HEK293 (cell line): ENCODE results near the gene NEK10.

ENCODE experiments used
- CTCF ChIA-PET: fragments of 350-600 bp; formaldehyde crosslinking; extraction: SDS; loops from one replicate; lab custom pipeline; 2021; ENCODE audit warnings: antibody characterized with exemption; lab: Yijun Ruan, JAX
- POLR2A ChIA-PET: fragments of 300-600 bp; formaldehyde crosslinking; extraction: SDS; loops from one replicate; lab custom pipeline; 2020; ENCODE audit warnings: antibody characterized with exemption, inconsistent platforms; lab: Yijun Ruan, JAX
- H3K27ac ChIP-seq: fragments of 200-500 bp; sonication (Bioruptor generic); 2 replicates; pipeline ENCODE4 v1.5.1; 2014; ENCODE audit warnings: low read depth, low read length, control low read depth, inconsistent platforms; ENCODE audit errors: extremely low read depth
- H3K36me3 ChIP-seq, 2 experiments: fragments of 200-500 bp in 1 of 2; sonication (Bioruptor generic) in 1 of 2; 1 replicate in 1 of 2; 2 replicates in 1 of 2; pipeline ENCODE4 v1.5.1; 2014 to 2017; ENCODE audit warnings: inconsistent platforms in 2 of 2, low read length in 2 of 2; ENCODE audit not compliant: control insufficient read depth in 2 of 2, insufficient read depth in 1 of 2
- H3K4me1 ChIP-seq: fragments of 200-500 bp; sonication (Bioruptor generic); 2 replicates; pipeline ENCODE4 v1.5.1; 2014; ENCODE audit warnings: mild to moderate bottlenecking, low read length, inconsistent platforms; ENCODE audit not compliant: control insufficient read depth, insufficient read depth
- H3K4me3 ChIP-seq: 2 replicates; pipeline ENCODE4 v1.5.1; 2011; ENCODE audit warnings: low read depth, mild to moderate bottlenecking, control low read depth, low read length, moderate library complexity
- H3K9me3 ChIP-seq: fragments of 200-500 bp; sonication (Bioruptor generic); 2 replicates; pipeline ENCODE4 v1.5.1; 2014; ENCODE audit warnings: low read depth, low read length, inconsistent platforms; ENCODE audit not compliant: control insufficient read depth, insufficient read depth
- HOXC10 ChIP-seq: sonication (generic); formaldehyde crosslinking; IDR thresholded peaks from 2 replicates; pipeline ENCODE4 v1.8.1; 2023; ENCODE audit warnings: mild to moderate bottlenecking, missing genetic modification reagents
- PRDM1 ChIP-seq: fragments of 450-650 bp; formaldehyde crosslinking; IDR thresholded peaks from 2 replicates; pipeline ENCODE4; 2016; ENCODE audit warnings: missing biosample characterization, missing genetic modification characterization
- ZBTB20 ChIP-seq: fragments of 450-650 bp; formaldehyde crosslinking; IDR thresholded peaks from 2 replicates; pipeline ENCODE4 v1.5.1; 2016; ENCODE audit warnings: missing biosample characterization, missing genetic modification characterization
- ZFP3 ChIP-seq: fragments of 450-650 bp; formaldehyde crosslinking; IDR thresholded peaks from 2 replicates; pipeline ENCODE4 v1.5.1; 2016; ENCODE audit warnings: low read depth, missing biosample characterization, missing genetic modification characterization
- ZNF112 ChIP-seq: fragments of 450-650 bp; formaldehyde crosslinking; IDR thresholded peaks from 2 replicates; pipeline ENCODE4 v1.5.0; 2017; ENCODE audit warnings: missing biosample characterization, missing genetic modification characterization
- ZNF114 ChIP-seq: fragments of 450-650 bp; formaldehyde crosslinking; IDR thresholded peaks from 2 replicates; pipeline ENCODE4 v1.5.0; 2017; ENCODE audit warnings: missing biosample characterization, missing genetic modification characterization
- ZNF157 ChIP-seq: fragments of 450-650 bp; formaldehyde crosslinking; IDR thresholded peaks from 2 replicates; pipeline ENCODE4 v1.5.1; 2016; ENCODE audit warnings: missing biosample characterization, missing genetic modification characterization
- ZNF19 ChIP-seq: fragments of 450-650 bp; formaldehyde crosslinking; IDR thresholded peaks from 2 replicates; pipeline ENCODE4; 2016; ENCODE audit warnings: missing biosample characterization, missing genetic modification characterization, low read depth
- ZNF211 ChIP-seq: fragments of 450-650 bp; formaldehyde crosslinking; IDR thresholded peaks from 2 replicates; pipeline ENCODE4 v1.5.1; 2016; ENCODE audit warnings: low read depth, missing biosample characterization, missing genetic modification characterization
- ZNF214 ChIP-seq: fragments of 450-650 bp; formaldehyde crosslinking; IDR thresholded peaks from 2 replicates; pipeline ENCODE4 v1.5.1; 2017; ENCODE audit warnings: missing biosample characterization, mild to moderate bottlenecking, missing genetic modification characterization, borderline replicate concordance
- ZNF223 ChIP-seq: fragments of 450-650 bp; formaldehyde crosslinking; IDR thresholded peaks from 2 replicates; pipeline ENCODE4 v1.5.1; 2016; ENCODE audit warnings: missing biosample characterization, missing genetic modification characterization
- ZNF23 ChIP-seq: fragments of 450-650 bp; formaldehyde crosslinking; IDR thresholded peaks from 2 replicates; pipeline ENCODE4 v1.5.1; 2016; ENCODE audit warnings: missing biosample characterization, missing genetic modification characterization, borderline replicate concordance
- ZNF274 ChIP-seq, 2 experiments: fragments of 200-500 bp in 1 of 2; fragments of 450-650 bp in 1 of 2; sonication (Bioruptor generic) in 1 of 2; formaldehyde crosslinking in 1 of 2; IDR thresholded peaks; 2 replicates each; pipeline versions ENCODE4 v1.5.1 to v1.6.1; 2014 to 2016; ENCODE audit warnings: borderline replicate concordance in 1 of 2, inconsistent platforms in 1 of 2, low read length in 1 of 2, missing biosample characterization in 1 of 2, missing genetic modification characterization in 1 of 2
- ZNF335 ChIP-seq: fragments of 450-650 bp; formaldehyde crosslinking; conservative IDR thresholded peaks from 2 replicates; pipeline ENCODE4 v1.5.1; 2016; ENCODE audit warnings: missing biosample characterization, missing genetic modification characterization
- ZNF354C ChIP-seq: fragments of 450-650 bp; formaldehyde crosslinking; IDR thresholded peaks from 2 replicates; pipeline ENCODE4 v1.5.1; 2016; ENCODE audit warnings: missing biosample characterization, missing genetic modification characterization, low read depth, borderline replicate concordance
- ZNF488 ChIP-seq: fragments of 450-650 bp; formaldehyde crosslinking; IDR thresholded peaks from 2 replicates; pipeline ENCODE4 v1.5.1; 2016; ENCODE audit warnings: missing biosample characterization, missing genetic modification characterization
- ZNF501 ChIP-seq: fragments of 450-650 bp; formaldehyde crosslinking; IDR thresholded peaks from 2 replicates; pipeline ENCODE4 v1.5.1; 2016; ENCODE audit warnings: missing biosample characterization, missing genetic modification characterization
- ZNF513 ChIP-seq: fragments of 450-650 bp; IDR thresholded peaks from 2 replicates; pipeline ENCODE4 v1.5.1; 2018; ENCODE audit warnings: missing biosample characterization, missing genetic modification characterization
- ZNF549 ChIP-seq: fragments of 450-650 bp; IDR thresholded peaks from 2 replicates; pipeline ENCODE4 v1.5.1; 2018; ENCODE audit warnings: missing biosample characterization, missing genetic modification characterization, mild to moderate bottlenecking, inconsistent platforms, moderate library complexity
- ZNF558 ChIP-seq: fragments of 450-650 bp; formaldehyde crosslinking; IDR thresholded peaks from 2 replicates; pipeline ENCODE4 v1.5.1; 2016; ENCODE audit warnings: missing biosample characterization, missing genetic modification characterization
- ZNF660 ChIP-seq: fragments of 450-650 bp; IDR thresholded peaks from 2 replicates; pipeline ENCODE4 v1.5.1; 2018; ENCODE audit warnings: missing biosample characterization, mild to moderate bottlenecking, missing genetic modification characterization
- ZNF76 ChIP-seq: fragments of 450-650 bp; formaldehyde crosslinking; IDR thresholded peaks from 2 replicates; pipeline ENCODE4; 2016; ENCODE audit warnings: low read depth, missing biosample characterization, missing genetic modification characterization, borderline replicate concordance
- ZNF837 ChIP-seq: fragments of 450-650 bp; formaldehyde crosslinking; IDR thresholded peaks from 2 replicates; pipeline ENCODE4 v1.5.1; 2016; ENCODE audit warnings: missing biosample characterization, missing genetic modification characterization
- ZSCAN18 ChIP-seq: fragments of 450-650 bp; formaldehyde crosslinking; IDR thresholded peaks from 2 replicates; pipeline ENCODE4 v1.5.1; 2016; ENCODE audit warnings: missing biosample characterization, missing genetic modification characterization

The NEK10 gene

DNA sequence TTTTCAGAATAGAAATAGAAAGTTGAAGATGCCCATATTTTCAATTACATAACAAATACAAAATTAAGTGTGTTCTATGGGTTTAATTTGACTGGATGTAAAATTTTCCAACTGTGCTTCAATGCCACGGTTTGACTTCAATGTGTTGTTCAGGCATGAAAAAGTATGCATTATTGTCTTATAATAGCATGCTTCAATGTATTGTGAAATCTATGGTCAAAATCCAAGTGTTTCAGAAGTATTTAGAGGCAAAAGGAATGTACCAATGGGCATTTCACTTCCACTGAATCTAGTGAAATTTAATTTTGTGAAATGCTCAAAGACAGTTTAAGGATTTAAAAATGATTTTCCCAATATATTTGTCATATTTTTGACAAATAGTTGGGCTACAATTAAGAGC, 16.0 kb downstream of the NEK10 start:
- POLR2A ChIA-PET, result no interaction called here
- Histone ChIP-seq H3K36me3 (no peaks in the 10 kb centered on the region), H3K4me3 (no peak overlapping the region), H3K27ac (no peak overlapping the region), H3K4me1 (no peaks in the 10 kb centered on the region), H3K9me3 (no peaks in the 10 kb centered on the region)
- TF ChIP-seq ZBTB20 (tag by site-specific recombination) (no peak), ZNF223 (tag by site-specific recombination) (no peak), ZNF112 (no peak), ZNF558 (no peak), HOXC10 (CRISPR knock-in tag) (no peak), ZNF274 (IDR thresholded peaks at IDR 0.05; ENCODE audit: low read length) (no peak), ZNF274 (tag by site-specific recombination; IDR thresholded peaks at IDR 0.05; ENCODE audit: borderline replicate concordance) (no peak), ZNF157 (no peak), ZNF76 (tag by site-specific recombination) (no peak), ZNF335 (tag by site-specific recombination) (no peak), ZNF488 (tag by site-specific recombination) (no peak), ZNF501 (tag by site-specific recombination) (no peak)
- CTCF ChIA-PET, result no interaction called here

GRCh38 chr3:27352047-27352446, 17.1 kb downstream of the NEK10 start:
- ChIA-PET POLR2A (no interaction called here), CTCF (no interaction called here)
- Histone ChIP-seq H3K4me1 (no peaks in the 10 kb centered on the region), H3K36me3 (no peaks in the 10 kb centered on the region), H3K4me3 (no peak overlapping the region), H3K27ac (no peak overlapping the region), H3K9me3 (no peaks in the 10 kb centered on the region)
- no peak for TF ChIP-seq ZNF549 (tag by site-specific recombination)
- no peak for TF ChIP-seq PRDM1 (tag by site-specific recombination)
- no peak for TF ChIP-seq ZFP3 (tag by site-specific recombination)
- no peak for TF ChIP-seq ZNF513 (tag by site-specific recombination)
- TF ChIP-seq ZNF837 (tag by site-specific recombination), result no peak
- no peak for TF ChIP-seq ZNF114
- no peak for TF ChIP-seq ZNF211 (tag by site-specific recombination)
- TF ChIP-seq ZNF354C (tag by site-specific recombination), result no peak
- no peak for TF ChIP-seq ZNF19
- TF ChIP-seq ZBTB20 (tag by site-specific recombination), result no peak
- no peak for TF ChIP-seq ZNF660 (tag by site-specific recombination)
- no peak for TF ChIP-seq ZSCAN18 (tag by site-specific recombination)
- TF ChIP-seq ZNF214 (tag by site-specific recombination), result no peak
- TF ChIP-seq ZNF23 (tag by site-specific recombination), result no peak
